Liver (tissue), 3 donors: ENCODE data around the gene ADORA2A.

ENCODE experiments used
- EGR1 ChIP-seq, 2 donors: IDR thresholded peaks; 2 replicates each; pipeline ENCODE4 v1.6.1; 2016 to 2018; ENCODE audit warnings: antibody characterized with exemption in 2 of 2, low read depth in 2 of 2
- HNF4G ChIP-seq: IDR thresholded peaks from 2 replicates; pipeline ENCODE4 v1.6.1; 2016; ENCODE audit warnings: antibody characterized with exemption
- JUND ChIP-seq, 2 donors: IDR thresholded peaks; 2 replicates each; pipeline ENCODE4 v1.6.1; 2016; ENCODE audit warnings: antibody characterized with exemption in 2 of 2
- RAD21 ChIP-seq, 2 donors: IDR thresholded peaks; 2 replicates each; pipeline ENCODE4 v1.6.1; 2016; ENCODE audit warnings: antibody characterized with exemption in 2 of 2, mild to moderate bottlenecking in 2 of 2
- RXRA ChIP-seq, 2 donors: IDR thresholded peaks; 2 replicates each; pipeline ENCODE4 v1.6.1; 2017 to 2018; ENCODE audit warnings: antibody characterized with exemption in 2 of 2, mild to moderate bottlenecking in 1 of 2
- TAF1 ChIP-seq: conservative IDR thresholded peaks from 2 replicates; pipeline ENCODE4 v1.6.1; 2016; ENCODE audit warnings: antibody characterized with exemption, mild to moderate bottlenecking
- YY1 ChIP-seq: IDR thresholded peaks from 2 replicates; pipeline ENCODE4 v1.6.1; 2016; ENCODE audit warnings: antibody characterized with exemption, mild to moderate bottlenecking
- TF ChIP-seq, protein P1 (sequence below): IDR thresholded peaks from 2 replicates; pipeline ENCODE4 v1.6.1; 2016; ENCODE audit warnings: antibody characterized with exemption, mild to moderate bottlenecking
- TF ChIP-seq, protein P2 (sequence below): fragments of 150-350 bp; IDR thresholded peaks from 2 replicates; pipeline ENCODE4 v1.5.1; 2017; ENCODE audit warnings: improper control_type of control experiment, low read depth, low read length; ENCODE audit not compliant: missing input control
- TF ChIP-seq, protein P3 (sequence below): IDR thresholded peaks from 2 replicates; pipeline ENCODE4 v1.6.1; 2016; ENCODE audit warnings: antibody characterized with exemption
- TF ChIP-seq, protein P4 (sequence below): IDR thresholded peaks from 2 replicates; pipeline ENCODE4 v1.6.1; 2016; ENCODE audit warnings: antibody characterized with exemption
- TF ChIP-seq, protein P5 (sequence below): IDR thresholded peaks from 2 replicates; pipeline ENCODE4 v1.6.1; 2016; ENCODE audit warnings: antibody characterized with exemption
- donor health status: healthy.
- donor health status: healthy.

DNA sequence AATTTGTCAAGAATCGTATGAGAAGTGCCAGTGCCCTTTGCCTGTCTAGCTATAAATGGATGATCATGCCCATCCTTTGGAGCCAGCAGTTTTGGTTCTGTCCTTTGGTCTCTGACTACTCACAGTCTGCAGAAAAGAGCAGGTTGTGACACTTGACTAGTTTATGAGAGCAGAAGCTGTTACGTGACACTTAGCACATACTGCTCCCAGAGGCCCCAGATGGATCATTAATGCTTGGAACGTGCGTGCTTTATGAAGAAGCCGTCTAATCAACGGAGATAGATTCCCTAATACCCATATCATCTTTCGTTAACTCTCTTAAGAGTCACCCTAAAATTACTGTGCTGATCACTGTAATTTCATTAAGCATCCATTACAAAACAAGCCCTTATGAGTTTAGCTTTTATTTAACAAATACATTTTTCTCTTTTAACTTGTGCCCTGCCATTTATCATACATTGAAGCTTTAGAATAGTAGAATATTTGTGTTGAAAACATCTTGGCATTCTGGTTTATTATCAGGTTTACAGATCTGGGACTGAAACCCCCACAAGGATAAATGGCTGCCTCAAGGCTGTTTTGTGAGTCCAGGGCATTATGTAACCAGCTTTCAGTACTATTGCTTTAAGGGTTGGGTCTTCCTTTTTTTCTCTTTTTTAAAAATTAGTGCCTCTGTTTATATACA lies 47.0 kb upstream of the ADORA2A start:
- TF ChIP-seq YY1 (no peak), RXRA (IDR thresholded peaks at IDR 0.05) (no peak), JUND (IDR thresholded peaks at IDR 0.05) (no peak), HNF4G (no peak), TAF1 (no peak), RAD21 (IDR thresholded peaks at IDR 0.05) (no peak), EGR1 (IDR thresholded peaks at IDR 0.05; ENCODE audit: low read depth in 2 of 2) (no peak)
- TF ChIP-seq, protein P1, sequence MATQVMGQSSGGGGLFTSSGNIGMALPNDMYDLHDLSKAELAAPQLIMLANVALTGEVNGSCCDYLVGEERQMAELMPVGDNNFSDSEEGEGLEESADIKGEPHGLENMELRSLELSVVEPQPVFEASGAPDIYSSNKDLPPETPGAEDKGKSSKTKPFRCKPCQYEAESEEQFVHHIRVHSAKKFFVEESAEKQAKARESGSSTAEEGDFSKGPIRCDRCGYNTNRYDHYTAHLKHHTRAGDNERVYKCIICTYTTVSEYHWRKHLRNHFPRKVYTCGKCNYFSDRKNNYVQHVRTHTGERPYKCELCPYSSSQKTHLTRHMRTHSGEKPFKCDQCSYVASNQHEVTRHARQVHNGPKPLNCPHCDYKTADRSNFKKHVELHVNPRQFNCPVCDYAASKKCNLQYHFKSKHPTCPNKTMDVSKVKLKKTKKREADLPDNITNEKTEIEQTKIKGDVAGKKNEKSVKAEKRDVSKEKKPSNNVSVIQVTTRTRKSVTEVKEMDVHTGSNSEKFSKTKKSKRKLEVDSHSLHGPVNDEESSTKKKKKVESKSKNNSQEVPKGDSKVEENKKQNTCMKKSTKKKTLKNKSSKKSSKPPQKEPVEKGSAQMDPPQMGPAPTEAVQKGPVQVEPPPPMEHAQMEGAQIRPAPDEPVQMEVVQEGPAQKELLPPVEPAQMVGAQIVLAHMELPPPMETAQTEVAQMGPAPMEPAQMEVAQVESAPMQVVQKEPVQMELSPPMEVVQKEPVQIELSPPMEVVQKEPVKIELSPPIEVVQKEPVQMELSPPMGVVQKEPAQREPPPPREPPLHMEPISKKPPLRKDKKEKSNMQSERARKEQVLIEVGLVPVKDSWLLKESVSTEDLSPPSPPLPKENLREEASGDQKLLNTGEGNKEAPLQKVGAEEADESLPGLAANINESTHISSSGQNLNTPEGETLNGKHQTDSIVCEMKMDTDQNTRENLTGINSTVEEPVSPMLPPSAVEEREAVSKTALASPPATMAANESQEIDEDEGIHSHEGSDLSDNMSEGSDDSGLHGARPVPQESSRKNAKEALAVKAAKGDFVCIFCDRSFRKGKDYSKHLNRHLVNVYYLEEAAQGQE: no peak
- TF ChIP-seq, protein P2, sequence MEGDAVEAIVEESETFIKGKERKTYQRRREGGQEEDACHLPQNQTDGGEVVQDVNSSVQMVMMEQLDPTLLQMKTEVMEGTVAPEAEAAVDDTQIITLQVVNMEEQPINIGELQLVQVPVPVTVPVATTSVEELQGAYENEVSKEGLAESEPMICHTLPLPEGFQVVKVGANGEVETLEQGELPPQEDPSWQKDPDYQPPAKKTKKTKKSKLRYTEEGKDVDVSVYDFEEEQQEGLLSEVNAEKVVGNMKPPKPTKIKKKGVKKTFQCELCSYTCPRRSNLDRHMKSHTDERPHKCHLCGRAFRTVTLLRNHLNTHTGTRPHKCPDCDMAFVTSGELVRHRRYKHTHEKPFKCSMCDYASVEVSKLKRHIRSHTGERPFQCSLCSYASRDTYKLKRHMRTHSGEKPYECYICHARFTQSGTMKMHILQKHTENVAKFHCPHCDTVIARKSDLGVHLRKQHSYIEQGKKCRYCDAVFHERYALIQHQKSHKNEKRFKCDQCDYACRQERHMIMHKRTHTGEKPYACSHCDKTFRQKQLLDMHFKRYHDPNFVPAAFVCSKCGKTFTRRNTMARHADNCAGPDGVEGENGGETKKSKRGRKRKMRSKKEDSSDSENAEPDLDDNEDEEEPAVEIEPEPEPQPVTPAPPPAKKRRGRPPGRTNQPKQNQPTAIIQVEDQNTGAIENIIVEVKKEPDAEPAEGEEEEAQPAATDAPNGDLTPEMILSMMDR: no peak
- TF ChIP-seq, protein P3, sequence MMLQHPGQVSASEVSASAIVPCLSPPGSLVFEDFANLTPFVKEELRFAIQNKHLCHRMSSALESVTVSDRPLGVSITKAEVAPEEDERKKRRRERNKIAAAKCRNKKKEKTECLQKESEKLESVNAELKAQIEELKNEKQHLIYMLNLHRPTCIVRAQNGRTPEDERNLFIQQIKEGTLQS: no peak
- TF ChIP-seq, protein P4, sequence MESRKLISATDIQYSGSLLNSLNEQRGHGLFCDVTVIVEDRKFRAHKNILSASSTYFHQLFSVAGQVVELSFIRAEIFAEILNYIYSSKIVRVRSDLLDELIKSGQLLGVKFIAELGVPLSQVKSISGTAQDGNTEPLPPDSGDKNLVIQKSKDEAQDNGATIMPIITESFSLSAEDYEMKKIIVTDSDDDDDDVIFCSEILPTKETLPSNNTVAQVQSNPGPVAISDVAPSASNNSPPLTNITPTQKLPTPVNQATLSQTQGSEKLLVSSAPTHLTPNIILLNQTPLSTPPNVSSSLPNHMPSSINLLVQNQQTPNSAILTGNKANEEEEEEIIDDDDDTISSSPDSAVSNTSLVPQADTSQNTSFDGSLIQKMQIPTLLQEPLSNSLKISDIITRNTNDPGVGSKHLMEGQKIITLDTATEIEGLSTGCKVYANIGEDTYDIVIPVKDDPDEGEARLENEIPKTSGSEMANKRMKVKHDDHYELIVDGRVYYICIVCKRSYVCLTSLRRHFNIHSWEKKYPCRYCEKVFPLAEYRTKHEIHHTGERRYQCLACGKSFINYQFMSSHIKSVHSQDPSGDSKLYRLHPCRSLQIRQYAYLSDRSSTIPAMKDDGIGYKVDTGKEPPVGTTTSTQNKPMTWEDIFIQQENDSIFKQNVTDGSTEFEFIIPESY: no peak
- TF ChIP-seq, protein P5, sequence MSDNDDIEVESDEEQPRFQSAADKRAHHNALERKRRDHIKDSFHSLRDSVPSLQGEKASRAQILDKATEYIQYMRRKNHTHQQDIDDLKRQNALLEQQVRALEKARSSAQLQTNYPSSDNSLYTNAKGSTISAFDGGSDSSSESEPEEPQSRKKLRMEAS: no peak
